GM12878 (cell line): ENCODE results near the gene PLEKHA5. TPM values are rescaled to one million over a fixed set of nuclear protein-coding genes. Genes with fewer than 3 reads are reported as not detected.

ENCODE experiments used
- ATAC-seq: fragments of 200-7000 bp; cut with Tn5 transposase; 3 replicates; pipeline ENCODE4 v1.9.1; 2020; ENCODE audit warnings: mild to moderate bottlenecking, moderate library complexity
- BruUV-seq: library from RNA; stranded (reverse); fragments of 400-500 nt; replicated peaks from 2 replicates; lab custom pipeline; 2021; lab: Mats Ljungman, UMichigan
- CTCF ChIA-PET: fragments of 300-600 bp; sonication (Branson Sonifier 250); formaldehyde crosslinking; extraction: SDS; loops from one replicate; lab custom pipeline; 2021; ENCODE audit warnings: inconsistent platforms; lab: Yijun Ruan, JAX
- POLR2A ChIA-PET: fragments of 350-600 bp; formaldehyde crosslinking; extraction: SDS; loops from one replicate; lab custom pipeline; 2021; ENCODE audit warnings: inconsistent platforms; lab: Charles Lee
- RAD21 ChIA-PET: fragments of 300-600 bp; sonication (Branson Sonifier 250); formaldehyde crosslinking; loops from one replicate; lab custom pipeline; 2023; ENCODE audit warnings: antibody characterized with exemption; ENCODE audit not compliant: unreplicated experiment; lab: Charles Lee
- SMC1A ChIA-PET: fragments of 300-600 bp; sonication (Branson Sonifier 250); formaldehyde crosslinking; loops from one replicate; lab custom pipeline; 2023; ENCODE audit not compliant: unreplicated experiment, uncharacterized antibody; lab: Charles Lee
- DNase-seq: peaks from one replicate; pipeline ENCODE4 v3.0.0-alpha.2; 2011; ENCODE audit warnings: low read depth, low spot score
- FAIRE-seq: peaks from 3 replicates; lab custom pipeline; 2011; peaks lifted over from hg19 to GRCh38; lab: Jason Lieb, UNC
- H2AFZ ChIP-seq: 2 replicates; pipeline ENCODE4 v1.6.0; 2011; ENCODE audit warnings: low read depth, low read length, control low read depth; ENCODE audit not compliant: control insufficient read depth
- H3K27ac ChIP-seq: 2 replicates; pipeline ENCODE4 v1.5.1; 2011; ENCODE audit warnings: control low read depth; ENCODE audit not compliant: control insufficient read depth, insufficient read depth
- H3K27me3 ChIP-seq, 2 experiments: replicated peaks in 1 of 2; 2 replicates each; pipeline versions ENCODE4 v1.6.0 to v1.6.1; 2011; ENCODE audit warnings: low read length in 1 of 2; ENCODE audit not compliant: control insufficient read depth in 2 of 2, insufficient read depth in 2 of 2
- H3K36me3 ChIP-seq, 2 experiments: 2 replicates each; pipeline ENCODE4 v1.5.1; 2011; ENCODE audit warnings: low read length in 1 of 2; ENCODE audit not compliant: control insufficient read depth in 2 of 2, insufficient read depth in 2 of 2
- H3K4me1 ChIP-seq: 2 replicates; pipeline ENCODE4 v1.6.1; 2011; ENCODE audit warnings: mild to moderate bottlenecking, low read length, moderate library complexity, mixed read lengths; ENCODE audit not compliant: control insufficient read depth, insufficient read depth
- H3K4me2 ChIP-seq: 2 replicates; pipeline ENCODE4 v1.6.0; 2011; ENCODE audit warnings: control low read depth; ENCODE audit not compliant: control insufficient read depth, insufficient read depth
- H3K4me3 ChIP-seq: fragments of 200-600 bp; sonication (generic); 2 replicates; pipeline ENCODE4 v1.5.1; 2016
- H3K79me2 ChIP-seq: 2 replicates; pipeline ENCODE4 v1.6.0; 2011; ENCODE audit warnings: low read length; ENCODE audit not compliant: control insufficient read depth, insufficient read depth
- H3K9ac ChIP-seq: 2 replicates; pipeline ENCODE4 v1.8.0; 2011; ENCODE audit warnings: low read length, control low read depth, mixed read lengths; ENCODE audit not compliant: control insufficient read depth, insufficient read depth
- H3K9me3 ChIP-seq: replicated peaks from 3 replicates; pipeline ENCODE4 v1.5.1; 2011; ENCODE audit warnings: mild to moderate bottlenecking, low read length; ENCODE audit not compliant: control insufficient read depth, insufficient read depth
- H4K20me1 ChIP-seq: 2 replicates; pipeline ENCODE4 v1.6.0; 2011; ENCODE audit not compliant: control insufficient read depth, insufficient read depth
- ATF7 ChIP-seq: fragments of 450-650 bp; IDR thresholded peaks from 2 replicates; pipeline ENCODE4 v1.6.1; 2016; ENCODE audit warnings: low read depth, mild to moderate bottlenecking
- CHD1 ChIP-seq: IDR thresholded peaks from 2 replicates; pipeline ENCODE4 v1.6.1; 2012; ENCODE audit warnings: low read depth, low read length, improper control_type of control experiment
- ESRRA ChIP-seq: IDR thresholded peaks from 2 replicates; pipeline ENCODE4 v1.6.1; 2012; ENCODE audit warnings: mild to moderate bottlenecking, low read length, improper control_type of control experiment
- SP1 ChIP-seq: IDR thresholded peaks from one replicate; pipeline ENCODE4 v1.6.1; 2011; ENCODE audit warnings: low read depth, low read length
- SREBF1 ChIP-seq: IDR thresholded peaks from 2 replicates; pipeline ENCODE4 v1.6.1; 2012; ENCODE audit warnings: mild to moderate bottlenecking, low read length
- TCF12 ChIP-seq: IDR thresholded peaks from 2 replicates; pipeline ENCODE4 v1.6.1; 2011; ENCODE audit warnings: low read depth, mild to moderate bottlenecking, low read length
- YY1 ChIP-seq: IDR thresholded peaks from 2 replicates; pipeline ENCODE4 v1.6.1; 2011; ENCODE audit warnings: low read depth, mild to moderate bottlenecking, low read length
- WGBS: methylation state at CpG from one replicate; pipeline ENCODE4 v1.1.6; 2016; ENCODE audit warnings: low lambda C conversion rate; ENCODE audit not compliant: insufficient replicate concordance, insufficient coverage; ENCODE audit errors: missing lambda C conversion rate; 5-methylcytosine and 5-hydroxymethylcytosine counted together
- in situ Hi-C: fragments of 300-500 bp; cut with MboI; formaldehyde crosslinking; loops from 9 replicates; pipeline ENCODE4 v1.14.3; 2018; ENCODE audit warnings: mixed read lengths
- intact Hi-C: fragments of 100-400 bp; cut with micrococcal nuclease; formaldehyde crosslinking; loops from one replicate; pipeline ENCODE4 v1.14.2; 2022; ENCODE audit not compliant: unreplicated experiment
- polyA plus RNA-seq, 11 experiments: library from polyadenylated mRNA; depleted of rRNA in 4 of 11; unstranded in 6 of 11; stranded (reverse) in 5 of 11; fragments of >200 nt; fragmentation: Nextera tagmentation in 4 of 11; fragmentation: Illumina TruSeq in 1 of 11; extraction: Ambion mirVana in 4 of 11; extraction: Trizol in 1 of 11; gene quantifications; 1 replicate in 1 of 11; 2 replicates in 10 of 11; pipeline versions ENCODE4 v1.2.1 to v1.2.3, GENCODE V29; 2011 to 2016; ENCODE audit warnings: inconsistent platforms in 2 of 11, missing spikeins in 2 of 11, low read depth in 1 of 11
- total RNA-seq, 4 experiments: library from RNA; depleted of rRNA in 3 of 4; stranded (reverse); fragments of >200 nt in 3 of 4; fragmentation: Illumina TruSeq in 1 of 4; extraction: Trizol in 1 of 4; gene quantifications; 2 replicates each; pipeline versions ENCODE4 v1.2.1 to v1.2.3, GENCODE V29; 2013 to 2021
- TF ChIP-seq, protein P1 (sequence below): fragments of 450-650 bp; IDR thresholded peaks from 2 replicates; pipeline ENCODE4 v1.6.1; 2017; ENCODE audit warnings: mild to moderate bottlenecking, moderate library complexity
- TF ChIP-seq, protein P2 (sequence below): IDR thresholded peaks from 2 replicates; pipeline ENCODE4 v1.6.1; 2011; ENCODE audit warnings: borderline replicate concordance, low read depth, mild to moderate bottlenecking, moderate library complexity, mixed read lengths, low read length; ENCODE audit not compliant: insufficient read depth; ENCODE audit errors: extremely low read length
- TF ChIP-seq, protein P3 (sequence below): IDR thresholded peaks from 2 replicates; pipeline ENCODE4 v1.6.1; 2012; ENCODE audit warnings: improper control_type of control experiment, low read depth, low read length; ENCODE audit not compliant: insufficient replicate concordance
- TF ChIP-seq, protein P4 (sequence below): fragments of 150-350 bp; IDR thresholded peaks from 2 replicates; pipeline ENCODE4 v1.6.1; 2016; ENCODE audit warnings: low read depth, low read length

PLEKHA5 gene
- total and polyA plus RNA-seq, 10 of the 15 experiments (the other 5 are each of a cell fraction or from before 2014, with no cell fraction given): 0.09 to 0.33 (median 0.18) TPM; not detected in 3

DNA sequence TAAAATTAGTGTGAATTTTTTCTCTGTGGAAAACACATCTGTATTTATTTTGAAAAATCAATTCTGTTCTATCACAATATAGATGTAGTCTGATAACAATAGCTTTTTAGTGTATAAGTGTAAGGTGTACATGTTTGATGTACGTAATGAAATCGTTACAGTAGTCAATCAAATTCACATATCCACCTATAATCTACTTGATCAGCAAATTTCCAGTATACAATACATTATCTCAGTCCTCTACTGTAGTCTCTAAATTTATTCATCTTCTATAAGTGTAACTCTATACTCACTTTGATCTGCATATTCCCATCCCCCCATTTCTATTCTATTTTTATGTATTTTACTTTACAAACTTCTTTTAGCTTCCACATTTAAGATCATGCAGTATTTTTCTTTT lies 13.0 kb downstream of the PLEKHA5 start:
- no TSS peak for BruUV-seq
- H3K36me3 ChIP-seq: no peaks in the 10 kb centered on the region
- peak; percentile 74 for FAIRE-seq
- H3K9me3 ChIP-seq: no peaks in the 10 kb centered on the region
- WGBS: 83% methylated on average over 2 of the region's 2 CpGs
- ChIA-PET POLR2A (no interaction called here), SMC1A (no interaction called here), RAD21 (no interaction called here), CTCF (no interaction called here)
- H3K27me3 ChIP-seq: no peaks in the 10 kb centered on the region
- intact Hi-C loops (no loop called here), in situ Hi-C loops (no loop called here)
- H4K20me1 ChIP-seq: no peaks in the 10 kb centered on the region
- no peak overlapping the region for H2AFZ ChIP-seq
- no peaks in the 10 kb centered on the region for H3K4me1 ChIP-seq
- no peak overlapping the region for H3K9ac ChIP-seq
- no peak overlapping the region for H3K27ac ChIP-seq
- no peaks in the 10 kb centered on the region for H3K79me2 ChIP-seq
- no peak overlapping the region for H3K4me2 ChIP-seq
- no peak overlapping the region for H3K4me3 ChIP-seq
- no peak for DNase-seq
- no peak for ATAC-seq
- TF ChIP-seq ATF7 (no peak), CHD1 (no peak), SREBF1 (no peak), TCF12 (no peak), SP1 (no peak), YY1 (no peak), ESRRA (no peak)
- TF ChIP-seq, protein P1, sequence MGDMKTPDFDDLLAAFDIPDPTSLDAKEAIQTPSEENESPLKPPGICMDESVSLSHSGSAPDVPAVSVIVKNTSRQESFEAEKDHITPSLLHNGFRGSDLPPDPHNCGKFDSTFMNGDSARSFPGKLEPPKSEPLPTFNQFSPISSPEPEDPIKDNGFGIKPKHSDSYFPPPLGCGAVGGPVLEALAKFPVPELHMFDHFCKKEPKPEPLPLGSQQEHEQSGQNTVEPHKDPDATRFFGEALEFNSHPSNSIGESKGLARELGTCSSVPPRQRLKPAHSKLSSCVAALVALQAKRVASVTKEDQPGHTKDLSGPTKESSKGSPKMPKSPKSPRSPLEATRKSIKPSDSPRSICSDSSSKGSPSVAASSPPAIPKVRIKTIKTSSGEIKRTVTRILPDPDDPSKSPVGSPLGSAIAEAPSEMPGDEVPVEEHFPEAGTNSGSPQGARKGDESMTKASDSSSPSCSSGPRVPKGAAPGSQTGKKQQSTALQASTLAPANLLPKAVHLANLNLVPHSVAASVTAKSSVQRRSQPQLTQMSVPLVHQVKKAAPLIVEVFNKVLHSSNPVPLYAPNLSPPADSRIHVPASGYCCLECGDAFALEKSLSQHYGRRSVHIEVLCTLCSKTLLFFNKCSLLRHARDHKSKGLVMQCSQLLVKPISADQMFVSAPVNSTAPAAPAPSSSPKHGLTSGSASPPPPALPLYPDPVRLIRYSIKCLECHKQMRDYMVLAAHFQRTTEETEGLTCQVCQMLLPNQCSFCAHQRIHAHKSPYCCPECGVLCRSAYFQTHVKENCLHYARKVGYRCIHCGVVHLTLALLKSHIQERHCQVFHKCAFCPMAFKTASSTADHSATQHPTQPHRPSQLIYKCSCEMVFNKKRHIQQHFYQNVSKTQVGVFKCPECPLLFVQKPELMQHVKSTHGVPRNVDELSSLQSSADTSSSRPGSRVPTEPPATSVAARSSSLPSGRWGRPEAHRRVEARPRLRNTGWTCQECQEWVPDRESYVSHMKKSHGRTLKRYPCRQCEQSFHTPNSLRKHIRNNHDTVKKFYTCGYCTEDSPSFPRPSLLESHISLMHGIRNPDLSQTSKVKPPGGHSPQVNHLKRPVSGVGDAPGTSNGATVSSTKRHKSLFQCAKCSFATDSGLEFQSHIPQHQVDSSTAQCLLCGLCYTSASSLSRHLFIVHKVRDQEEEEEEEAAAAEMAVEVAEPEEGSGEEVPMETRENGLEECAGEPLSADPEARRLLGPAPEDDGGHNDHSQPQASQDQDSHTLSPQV: no peak
- TF ChIP-seq, protein P2, sequence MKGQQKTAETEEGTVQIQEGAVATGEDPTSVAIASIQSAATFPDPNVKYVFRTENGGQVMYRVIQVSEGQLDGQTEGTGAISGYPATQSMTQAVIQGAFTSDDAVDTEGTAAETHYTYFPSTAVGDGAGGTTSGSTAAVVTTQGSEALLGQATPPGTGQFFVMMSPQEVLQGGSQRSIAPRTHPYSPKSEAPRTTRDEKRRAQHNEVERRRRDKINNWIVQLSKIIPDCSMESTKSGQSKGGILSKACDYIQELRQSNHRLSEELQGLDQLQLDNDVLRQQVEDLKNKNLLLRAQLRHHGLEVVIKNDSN: no peak
- TF ChIP-seq, protein P3, sequence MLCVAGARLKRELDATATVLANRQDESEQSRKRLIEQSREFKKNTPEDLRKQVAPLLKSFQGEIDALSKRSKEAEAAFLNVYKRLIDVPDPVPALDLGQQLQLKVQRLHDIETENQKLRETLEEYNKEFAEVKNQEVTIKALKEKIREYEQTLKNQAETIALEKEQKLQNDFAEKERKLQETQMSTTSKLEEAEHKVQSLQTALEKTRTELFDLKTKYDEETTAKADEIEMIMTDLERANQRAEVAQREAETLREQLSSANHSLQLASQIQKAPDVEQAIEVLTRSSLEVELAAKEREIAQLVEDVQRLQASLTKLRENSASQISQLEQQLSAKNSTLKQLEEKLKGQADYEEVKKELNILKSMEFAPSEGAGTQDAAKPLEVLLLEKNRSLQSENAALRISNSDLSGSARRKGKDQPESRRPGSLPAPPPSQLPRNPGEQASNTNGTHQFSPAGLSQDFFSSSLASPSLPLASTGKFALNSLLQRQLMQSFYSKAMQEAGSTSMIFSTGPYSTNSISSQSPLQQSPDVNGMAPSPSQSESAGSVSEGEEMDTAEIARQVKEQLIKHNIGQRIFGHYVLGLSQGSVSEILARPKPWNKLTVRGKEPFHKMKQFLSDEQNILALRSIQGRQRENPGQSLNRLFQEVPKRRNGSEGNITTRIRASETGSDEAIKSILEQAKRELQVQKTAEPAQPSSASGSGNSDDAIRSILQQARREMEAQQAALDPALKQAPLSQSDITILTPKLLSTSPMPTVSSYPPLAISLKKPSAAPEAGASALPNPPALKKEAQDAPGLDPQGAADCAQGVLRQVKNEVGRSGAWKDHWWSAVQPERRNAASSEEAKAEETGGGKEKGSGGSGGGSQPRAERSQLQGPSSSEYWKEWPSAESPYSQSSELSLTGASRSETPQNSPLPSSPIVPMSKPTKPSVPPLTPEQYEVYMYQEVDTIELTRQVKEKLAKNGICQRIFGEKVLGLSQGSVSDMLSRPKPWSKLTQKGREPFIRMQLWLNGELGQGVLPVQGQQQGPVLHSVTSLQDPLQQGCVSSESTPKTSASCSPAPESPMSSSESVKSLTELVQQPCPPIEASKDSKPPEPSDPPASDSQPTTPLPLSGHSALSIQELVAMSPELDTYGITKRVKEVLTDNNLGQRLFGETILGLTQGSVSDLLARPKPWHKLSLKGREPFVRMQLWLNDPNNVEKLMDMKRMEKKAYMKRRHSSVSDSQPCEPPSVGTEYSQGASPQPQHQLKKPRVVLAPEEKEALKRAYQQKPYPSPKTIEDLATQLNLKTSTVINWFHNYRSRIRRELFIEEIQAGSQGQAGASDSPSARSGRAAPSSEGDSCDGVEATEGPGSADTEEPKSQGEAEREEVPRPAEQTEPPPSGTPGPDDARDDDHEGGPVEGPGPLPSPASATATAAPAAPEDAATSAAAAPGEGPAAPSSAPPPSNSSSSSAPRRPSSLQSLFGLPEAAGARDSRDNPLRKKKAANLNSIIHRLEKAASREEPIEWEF: no peak
- TF ChIP-seq, protein P4, sequence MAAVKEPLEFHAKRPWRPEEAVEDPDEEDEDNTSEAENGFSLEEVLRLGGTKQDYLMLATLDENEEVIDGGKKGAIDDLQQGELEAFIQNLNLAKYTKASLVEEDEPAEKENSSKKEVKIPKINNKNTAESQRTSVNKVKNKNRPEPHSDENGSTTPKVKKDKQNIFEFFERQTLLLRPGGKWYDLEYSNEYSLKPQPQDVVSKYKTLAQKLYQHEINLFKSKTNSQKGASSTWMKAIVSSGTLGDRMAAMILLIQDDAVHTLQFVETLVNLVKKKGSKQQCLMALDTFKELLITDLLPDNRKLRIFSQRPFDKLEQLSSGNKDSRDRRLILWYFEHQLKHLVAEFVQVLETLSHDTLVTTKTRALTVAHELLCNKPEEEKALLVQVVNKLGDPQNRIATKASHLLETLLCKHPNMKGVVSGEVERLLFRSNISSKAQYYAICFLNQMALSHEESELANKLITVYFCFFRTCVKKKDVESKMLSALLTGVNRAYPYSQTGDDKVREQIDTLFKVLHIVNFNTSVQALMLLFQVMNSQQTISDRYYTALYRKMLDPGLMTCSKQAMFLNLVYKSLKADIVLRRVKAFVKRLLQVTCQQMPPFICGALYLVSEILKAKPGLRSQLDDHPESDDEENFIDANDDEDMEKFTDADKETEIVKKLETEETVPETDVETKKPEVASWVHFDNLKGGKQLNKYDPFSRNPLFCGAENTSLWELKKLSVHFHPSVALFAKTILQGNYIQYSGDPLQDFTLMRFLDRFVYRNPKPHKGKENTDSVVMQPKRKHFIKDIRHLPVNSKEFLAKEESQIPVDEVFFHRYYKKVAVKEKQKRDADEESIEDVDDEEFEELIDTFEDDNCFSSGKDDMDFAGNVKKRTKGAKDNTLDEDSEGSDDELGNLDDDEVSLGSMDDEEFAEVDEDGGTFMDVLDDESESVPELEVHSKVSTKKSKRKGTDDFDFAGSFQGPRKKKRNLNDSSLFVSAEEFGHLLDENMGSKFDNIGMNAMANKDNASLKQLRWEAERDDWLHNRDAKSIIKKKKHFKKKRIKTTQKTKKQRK: no peak
